Smooth muscle cell (in vitro differentiated cells): Measurements from ENCODE around the gene TRAPPC4. TPM values are rescaled to one million over a fixed set of nuclear protein-coding genes. Genes with fewer than 3 reads are reported as not detected.
A peak's percentile ranks its signal among the peaks of the same experiment; 100 is the strongest.
"Not testable (repeated sequence)": the region's sequence is repeated elsewhere in the genome, so short reads cannot be mapped to it uniquely, and the experiment has no call there.

ENCODE experiments used
- DNase-seq: peaks from one replicate; lab custom pipeline; 2025; ENCODE audit not compliant: unreplicated experiment; lab: John Stamatoyannopoulos, UW
- H2AFZ ChIP-seq: fragments of 200-600 bp; sonication (generic); 2 replicates; pipeline ENCODE4 v1.6.0; 2016; ENCODE audit warnings: antibody characterized with exemption, low read depth, mild to moderate bottlenecking
- H3F3A ChIP-seq: fragments of 200-600 bp; sonication (generic); 2 replicates; pipeline ENCODE4 v1.6.0; 2017; ENCODE audit warnings: antibody characterized with exemption, low read depth
- H3K27ac ChIP-seq: fragments of 200-600 bp; sonication (generic); 2 replicates; pipeline ENCODE4 v1.5.1; 2016; ENCODE audit warnings: low read depth, mild to moderate bottlenecking
- H3K27me3 ChIP-seq: fragments of 200-600 bp; sonication (generic); 2 replicates; pipeline ENCODE4 v1.6.1; 2016; ENCODE audit warnings: low read depth, mild to moderate bottlenecking
- H3K36me3 ChIP-seq: fragments of 200-600 bp; sonication (generic); 2 replicates; pipeline ENCODE4 v1.5.1; 2016; ENCODE audit warnings: low read depth
- H3K4me1 ChIP-seq: fragments of 200-600 bp; sonication (generic); 2 replicates; pipeline ENCODE4 v1.5.1; 2016; ENCODE audit warnings: low read depth
- H3K4me2 ChIP-seq: fragments of 200-600 bp; sonication (generic); 2 replicates; pipeline ENCODE4 v1.6.0; 2016; ENCODE audit warnings: mild to moderate bottlenecking
- H3K4me3 ChIP-seq: fragments of 200-600 bp; sonication (generic); 2 replicates; pipeline ENCODE4 v1.5.1; 2016; ENCODE audit warnings: mild to moderate bottlenecking
- H3K79me2 ChIP-seq: fragments of 200-600 bp; sonication (generic); 2 replicates; pipeline ENCODE4 v1.6.0; 2016; ENCODE audit warnings: low read depth, mild to moderate bottlenecking
- H3K9ac ChIP-seq: fragments of 200-600 bp; sonication (generic); 2 replicates; pipeline ENCODE4 v1.6.0; 2016; ENCODE audit warnings: low read depth
- H3K9me3 ChIP-seq: fragments of 200-600 bp; sonication (generic); replicated peaks from 2 replicates; pipeline ENCODE4 v1.5.1; 2016; ENCODE audit warnings: low read depth
- H4K20me1 ChIP-seq: fragments of 200-600 bp; sonication (generic); 2 replicates; pipeline ENCODE4 v1.6.0; 2016; ENCODE audit warnings: low read depth
- WGBS: methylation state at CpG from one replicate; pipeline ENCODE4 v1.1.7; 2016; ENCODE audit warnings: low lambda C conversion rate; 5-methylcytosine and 5-hydroxymethylcytosine counted together
- polyA plus RNA-seq: library from polyadenylated mRNA; unstranded; fragments of >200 nt; fragmentation: Nextera tagmentation; extraction: Ambion mirVana; gene quantifications from 2 replicates; pipeline ENCODE4 v1.2.1, GENCODE V29; 2016
- total RNA-seq: library from RNA; depleted of rRNA; stranded (reverse); fragments of >200 nt; gene quantifications from 2 replicates; pipeline ENCODE4 v1.2.3, GENCODE V29; 2014
- TF ChIP-seq, protein P1 (sequence below): fragments of 200-600 bp; sonication (generic); IDR thresholded peaks from 2 replicates; pipeline ENCODE4 v1.5.1; 2017; ENCODE audit warnings: borderline replicate concordance, mild to moderate bottlenecking, antibody characterized with exemption; ENCODE audit not compliant: insufficient read depth, poor library complexity, severe bottlenecking

The TRAPPC4 gene
- total and polyA plus RNA-seq, 2 experiments from 2014 or later, result 103 to 168 TPM

DNA sequence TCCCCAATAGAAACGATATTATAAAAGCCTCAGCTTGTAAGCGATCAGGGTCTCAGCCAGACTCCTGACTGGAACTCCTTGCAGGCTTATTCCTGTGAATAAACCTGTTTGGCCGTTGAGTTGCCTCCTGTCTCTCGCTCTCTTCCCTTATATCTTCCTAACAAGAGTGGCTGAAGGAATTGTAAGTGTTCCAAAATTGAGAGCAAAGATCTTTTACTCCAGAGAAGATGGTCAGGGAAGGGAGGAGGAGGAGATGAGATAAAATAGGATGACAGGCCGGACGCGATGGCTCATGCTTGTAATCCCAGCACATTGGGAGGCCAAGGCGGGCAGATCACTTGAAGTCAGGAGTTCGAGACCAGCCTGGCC, 13.3 kb downstream of the TRAPPC4 start:
- Histone ChIP-seq H4K20me1 (no peaks in the 10 kb centered on the region), H3K4me1 (peaks cover 17% of the 10 kb centered on the region), H3K9ac (no peak overlapping the region), H3F3A (peaks cover 6% of the 10 kb centered on the region), H3K27me3 (no peaks in the 10 kb centered on the region), H3K79me2 (no peaks in the 10 kb centered on the region), H3K36me3 (no peaks in the 10 kb centered on the region), H3K9me3 (no peaks in the 10 kb centered on the region), H2AFZ (peak overlapping the region; percentile 51), H3K27ac (no peak overlapping the region), H3K4me3 (no peak overlapping the region), H3K4me2 (no peak overlapping the region)
- 86% methylated on average over 9 of the region's 9 CpGs for WGBS
- TF ChIP-seq, protein P1, sequence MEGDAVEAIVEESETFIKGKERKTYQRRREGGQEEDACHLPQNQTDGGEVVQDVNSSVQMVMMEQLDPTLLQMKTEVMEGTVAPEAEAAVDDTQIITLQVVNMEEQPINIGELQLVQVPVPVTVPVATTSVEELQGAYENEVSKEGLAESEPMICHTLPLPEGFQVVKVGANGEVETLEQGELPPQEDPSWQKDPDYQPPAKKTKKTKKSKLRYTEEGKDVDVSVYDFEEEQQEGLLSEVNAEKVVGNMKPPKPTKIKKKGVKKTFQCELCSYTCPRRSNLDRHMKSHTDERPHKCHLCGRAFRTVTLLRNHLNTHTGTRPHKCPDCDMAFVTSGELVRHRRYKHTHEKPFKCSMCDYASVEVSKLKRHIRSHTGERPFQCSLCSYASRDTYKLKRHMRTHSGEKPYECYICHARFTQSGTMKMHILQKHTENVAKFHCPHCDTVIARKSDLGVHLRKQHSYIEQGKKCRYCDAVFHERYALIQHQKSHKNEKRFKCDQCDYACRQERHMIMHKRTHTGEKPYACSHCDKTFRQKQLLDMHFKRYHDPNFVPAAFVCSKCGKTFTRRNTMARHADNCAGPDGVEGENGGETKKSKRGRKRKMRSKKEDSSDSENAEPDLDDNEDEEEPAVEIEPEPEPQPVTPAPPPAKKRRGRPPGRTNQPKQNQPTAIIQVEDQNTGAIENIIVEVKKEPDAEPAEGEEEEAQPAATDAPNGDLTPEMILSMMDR, result no peak
- DNase-seq, result no peak

DNA sequence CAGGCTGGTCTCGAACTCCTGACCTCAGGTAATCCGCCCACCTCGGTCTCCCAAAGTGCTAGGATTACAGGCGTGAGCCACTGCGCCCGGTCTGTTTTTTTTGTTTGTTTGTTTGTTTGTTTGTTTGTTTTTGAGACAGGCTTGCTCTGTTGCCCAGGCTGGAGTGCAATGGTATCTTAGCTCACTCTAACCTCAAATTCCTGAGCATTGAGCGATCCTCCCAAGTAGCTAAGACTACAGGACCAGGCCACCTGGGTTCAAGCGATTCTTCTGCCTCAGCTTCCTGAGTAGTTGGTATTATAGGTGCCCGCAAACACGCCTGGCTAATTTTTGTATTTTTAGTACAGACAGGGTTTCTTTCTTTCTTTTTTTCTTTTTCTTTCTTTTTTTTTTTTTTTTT, 14.9 kb downstream of the TRAPPC4 start:
- not testable (repeated sequence) for H2AFZ ChIP-seq, H4K20me1 ChIP-seq, H3K4me2 ChIP-seq, H3K36me3 ChIP-seq, DNase-seq, H3K79me2 ChIP-seq, H3K27me3 ChIP-seq, H3K27ac ChIP-seq, H3K4me3 ChIP-seq, H3K9me3 ChIP-seq, H3F3A ChIP-seq, H3K9ac ChIP-seq
- H3K4me1 ChIP-seq, result peaks cover 16% of the 10 kb centered on the region
- 91% methylated on average over 10 of the region's 10 CpGs for WGBS

DNA sequence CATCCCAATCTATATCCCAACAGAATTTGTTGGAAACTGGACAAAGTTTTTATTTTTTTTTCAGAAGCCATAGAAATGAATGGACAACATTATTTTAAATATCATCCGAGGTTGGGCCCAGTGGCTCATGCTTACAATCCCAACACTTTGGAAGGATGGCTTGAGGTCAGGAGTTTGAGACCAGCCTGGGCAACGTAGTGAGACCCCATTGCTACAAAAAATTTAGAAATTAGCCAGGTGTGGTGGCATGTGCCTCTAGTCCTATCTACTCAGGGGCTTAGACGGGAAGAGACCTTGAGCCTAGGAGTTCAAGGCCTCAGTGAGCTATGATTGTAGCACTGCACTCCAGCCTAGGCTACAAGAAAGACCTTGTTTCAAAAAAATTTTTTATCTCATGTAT, 16.2 kb downstream of the TRAPPC4 start:
- Histone ChIP-seq H3K27ac (no peak overlapping the region), H4K20me1 (no peaks in the 10 kb centered on the region), H3K9ac (no peak overlapping the region), H2AFZ (no peak overlapping the region), H3K79me2 (no peaks in the 10 kb centered on the region), H3K4me3 (no peak overlapping the region), H3K9me3 (no peaks in the 10 kb centered on the region), H3K36me3 (no peaks in the 10 kb centered on the region), H3F3A (no peaks in the 10 kb centered on the region), H3K4me2 (no peak overlapping the region), H3K4me1 (peaks cover 2% of the 10 kb centered on the region), H3K27me3 (no peaks in the 10 kb centered on the region)
- TF ChIP-seq, protein P1, result no peak
- 88% methylated on average over 3 of the region's 3 CpGs for WGBS
- DNase-seq, result no peak

DNA sequence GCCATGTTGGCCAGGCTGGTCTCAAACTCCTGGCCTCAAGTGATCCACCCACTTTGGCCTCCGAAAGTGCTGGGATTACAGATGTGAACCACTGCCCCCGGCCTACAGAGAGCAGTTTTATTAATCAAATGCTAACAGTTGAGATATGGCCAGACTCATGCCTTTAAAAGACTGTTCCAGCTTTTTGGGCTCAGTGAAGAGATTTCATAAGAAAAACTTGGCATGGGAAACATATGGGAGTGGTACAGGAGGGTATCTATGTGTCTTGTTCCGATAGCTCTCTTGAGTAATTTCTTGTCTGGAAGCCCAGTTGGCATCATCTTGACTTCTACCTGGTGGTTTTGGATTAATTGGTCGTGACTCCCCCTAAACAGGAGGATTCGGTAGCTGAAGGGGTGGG, 20.3 kb downstream of the TRAPPC4 start:
- no peak overlapping the region for H2AFZ ChIP-seq
- H3K36me3 ChIP-seq, result no peaks in the 10 kb centered on the region
- H3K4me3 ChIP-seq, result no peak overlapping the region
- H3K9ac ChIP-seq, result no peak overlapping the region
- no peaks in the 10 kb centered on the region for H3K4me1 ChIP-seq
- H4K20me1 ChIP-seq, result no peaks in the 10 kb centered on the region
- H3K79me2 ChIP-seq, result no peaks in the 10 kb centered on the region
- DNase-seq, result no peak
- H3K9me3 ChIP-seq, result no peaks in the 10 kb centered on the region
- H3K4me2 ChIP-seq, result no peak overlapping the region
- WGBS, result 91% methylated on average over 5 of the region's 5 CpGs
- no peak overlapping the region for H3K27ac ChIP-seq
- no peaks in the 10 kb centered on the region for H3F3A ChIP-seq
- no peaks in the 10 kb centered on the region for H3K27me3 ChIP-seq
- TF ChIP-seq, protein P1, result no peak

DNA sequence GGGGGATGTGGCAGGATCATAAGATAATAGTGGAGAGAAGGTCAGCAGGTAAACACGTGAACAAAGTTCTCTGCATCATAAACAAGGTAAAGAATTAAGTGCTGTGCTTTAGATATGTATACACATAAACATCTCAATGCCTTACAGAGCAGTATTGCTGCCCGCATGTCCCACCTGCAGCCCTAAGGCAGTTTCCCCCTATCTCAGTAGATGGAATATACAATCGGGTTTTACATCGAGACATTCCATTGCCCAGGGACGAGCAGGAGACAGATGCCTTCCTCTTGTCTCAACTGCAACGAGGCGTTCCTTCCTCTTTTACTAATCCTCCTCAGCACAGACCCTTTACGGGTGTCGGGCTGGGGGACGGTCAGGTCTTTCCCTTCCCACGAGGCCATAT, 20.9 kb downstream of the TRAPPC4 start:
- not testable (repeated sequence) for H3K9ac ChIP-seq, H3K9me3 ChIP-seq, DNase-seq, H3K27ac ChIP-seq, H3F3A ChIP-seq, H3K4me3 ChIP-seq, H3K4me1 ChIP-seq, H3K36me3 ChIP-seq, H4K20me1 ChIP-seq, H3K27me3 ChIP-seq, H2AFZ ChIP-seq, H3K4me2 ChIP-seq, H3K79me2 ChIP-seq
- 45% methylated on average over 11 of the region's 11 CpGs for WGBS
